Endothelial cell of umbilical vein (primary cell): Measurements from ENCODE around the gene MRPL33. TPM values are rescaled to one million over a fixed set of nuclear protein-coding genes. Genes with fewer than 3 reads are reported as not detected.

Experiments
- Bru-seq: library from RNA; stranded (reverse); fragments of 400-500 nt; gene quantifications from one replicate; lab custom pipeline; 2021; lab: Mats Ljungman, UMichigan
- BruChase-seq, 2 experiments: library from RNA; stranded (reverse); fragments of 400-500 nt; gene quantifications; one replicate each; lab custom pipeline; 2021; lab: Mats Ljungman, UMichigan
- BruUV-seq: library from RNA; stranded (reverse); fragments of 400-500 nt; replicated peaks from 2 replicates; lab custom pipeline; 2021; lab: Mats Ljungman, UMichigan
- CTCF ChIA-PET: fragments of 300-600, 350-600 bp; sonication (Branson Sonifier 250); formaldehyde crosslinking; loops from one replicate; lab custom pipeline; 2021; ENCODE audit warnings: antibody characterized with exemption, inconsistent platforms; lab: Charles Lee
- POLR2A ChIA-PET: fragments of 300-600, 350-600 bp; sonication (Branson Sonifier 250); formaldehyde crosslinking; loops from one replicate; lab custom pipeline; 2021; ENCODE audit warnings: antibody characterized with exemption, inconsistent platforms; lab: Charles Lee
- DNase-seq: peaks from one replicate; pipeline ENCODE4 v3.0.0-alpha.2; 2011; ENCODE audit warnings: low read depth, low spot score
- FAIRE-seq: peaks from 2 replicates; lab custom pipeline; 2011; peaks lifted over from hg19 to GRCh38; lab: Jason Lieb, UNC
- H2AFZ ChIP-seq: 2 replicates; pipeline ENCODE4 v1.6.0; 2012; ENCODE audit warnings: low read depth, low read length, control low read depth, inconsistent platforms
- H3K27ac ChIP-seq: 2 replicates; pipeline ENCODE4 v1.5.1; 2011; ENCODE audit warnings: low read depth, mild to moderate bottlenecking, control low read depth, low read length, moderate library complexity; ENCODE audit not compliant: insufficient read depth
- H3K27me3 ChIP-seq, 2 experiments: 2 replicates each; pipeline versions ENCODE4 v1.6.0 to v1.6.1; 2011; ENCODE audit warnings: low read length in 2 of 2, mixed read lengths in 1 of 2; ENCODE audit not compliant: control insufficient read depth in 2 of 2, insufficient read depth in 2 of 2
- H3K36me3 ChIP-seq, 2 experiments: 2 replicates in 1 of 2; 3 replicates in 1 of 2; pipeline ENCODE4 v1.5.1; 2011; ENCODE audit warnings: low read length in 2 of 2, mild to moderate bottlenecking in 1 of 2, moderate library complexity in 1 of 2; ENCODE audit not compliant: control insufficient read depth in 2 of 2, insufficient read depth in 2 of 2; ENCODE audit errors: extremely low read depth in 1 of 2
- H3K4me1 ChIP-seq: 3 replicates; pipeline ENCODE4 v1.5.1; 2011; ENCODE audit warnings: mild to moderate bottlenecking, low read length; ENCODE audit not compliant: control insufficient read depth, insufficient read depth; ENCODE audit errors: extremely low read depth
- H3K4me2 ChIP-seq: 2 replicates; pipeline ENCODE4 v1.6.1; 2011; ENCODE audit warnings: low read length, control low read depth, mixed read lengths; ENCODE audit not compliant: insufficient read depth
- H3K4me3 ChIP-seq, 3 experiments: fragments of 200-600 bp in 1 of 3; sonication (generic), shearing (Covaris generic) in 1 of 3; replicated peaks in 1 of 3; 2 replicates each; pipeline ENCODE4 v1.5.1; 2011 to 2016; ENCODE audit warnings: control low read depth in 3 of 3, low read length in 3 of 3, mild to moderate bottlenecking in 2 of 3, inconsistent platforms in 1 of 3, low read depth in 1 of 3, moderate library complexity in 1 of 3; ENCODE audit not compliant: insufficient read depth in 1 of 3
- H3K79me2 ChIP-seq: 2 replicates; pipeline ENCODE4 v1.6.0; 2012; ENCODE audit warnings: low read length, inconsistent platforms; ENCODE audit not compliant: control insufficient read depth, insufficient read depth
- H3K9ac ChIP-seq: replicated peaks from 2 replicates; pipeline ENCODE3; 2011; ENCODE audit warnings: low read length, control low read depth; ENCODE audit not compliant: insufficient read depth; ENCODE audit errors: extremely low read depth
- H3K9me1 ChIP-seq: replicated peaks from 3 replicates; pipeline ENCODE4 v1.6.0; 2011; ENCODE audit warnings: mild to moderate bottlenecking, low read length; ENCODE audit not compliant: control insufficient read depth, insufficient read depth; ENCODE audit errors: extremely low read depth
- H3K9me3 ChIP-seq: replicated peaks from 2 replicates; pipeline ENCODE4 v1.5.1; 2012; ENCODE audit warnings: low read length, inconsistent platforms; ENCODE audit not compliant: control insufficient read depth, insufficient read depth
- H4K20me1 ChIP-seq: replicated peaks from 2 replicates; pipeline ENCODE3; 2011; ENCODE audit warnings: mild to moderate bottlenecking, low read length; ENCODE audit not compliant: control insufficient read depth, insufficient read depth; ENCODE audit errors: extremely low read depth
- POLR2A ChIP-seq: IDR thresholded peaks from 2 replicates; pipeline ENCODE4 v1.6.1; 2012; ENCODE audit warnings: low read depth, mild to moderate bottlenecking, control low read depth, low read length
- POLR2AphosphoS5 ChIP-seq: IDR thresholded peaks from 2 replicates; pipeline ENCODE4 v1.6.1; 2012; ENCODE audit warnings: low read depth, mild to moderate bottlenecking, control low read depth, low read length, moderate library complexity; ENCODE audit not compliant: insufficient read depth
- dilution Hi-C: fragments of 300-500 bp; cut with MboI; formaldehyde crosslinking; loops from one replicate; pipeline ENCODE4 v1.15.0; 2019; ENCODE audit warnings: low sequenced_read_pairs; ENCODE audit not compliant: extremely low pct_ligation_motif_present
- intact Hi-C: fragments of 100-400 bp; cut with micrococcal nuclease; formaldehyde crosslinking; loops from one replicate; pipeline ENCODE4 v1.10.0; 2022
- long read RNA-seq: library from polyadenylated mRNA; stranded (forward); transcript quantifications from one replicate; pipeline ENCODE4 v2.0.0, GENCODE V29; 2021
- polyA minus RNA-seq, 3 experiments: library from RNA; depleted of rRNA, polyadenylated mRNA; stranded (reverse); fragments of >200 nt; gene quantifications; 1 replicate in 1 of 3; 2 replicates in 2 of 3; pipeline ENCODE4 v1.2.3, GENCODE V29; 2011
- polyA plus RNA-seq, 4 experiments: library from polyadenylated mRNA; depleted of rRNA in 3 of 4; stranded (reverse) in 3 of 4; unstranded in 1 of 4; fragments of >200 nt; gene quantifications; 2 replicates each; pipeline versions ENCODE4 v1.2.1 to v1.2.3, GENCODE V29; 2011 to 2012; ENCODE audit warnings: missing spikeins in 1 of 4
- total RNA-seq: library from RNA; stranded (reverse); gene quantifications from 2 replicates; pipeline ENCODE4 v1.2.3, GENCODE V29; 2021
- TF ChIP-seq, protein P1 (sequence below): IDR thresholded peaks from 2 replicates; pipeline ENCODE4 v1.6.1; 2011; ENCODE audit not compliant: insufficient read depth, insufficient read length

The MRPL33 gene
- total RNA-seq (96.7 and 97.4 TPM in 2 replicates), polyA plus RNA-seq (22.7 and 36.1 TPM in 2 replicates), polyA minus RNA-seq (4.9 and 9.9 TPM in 2 replicates), Bru-seq, nascent RNA (percentile 95 among the genes with signal in this experiment), BruChase-seq, experiment 1, labeled RNA remaining after a 6-hour chase (percentile 87 among the genes with signal in this experiment), BruChase-seq, experiment 2, labeled RNA remaining after a 2-hour chase (percentile 85 among the genes with signal in this experiment)
- 94.7 and 104 TPM in 2 replicates for polyA plus RNA-seq (2011; cell fraction: cytosol; rRNA removed)
- polyA plus RNA-seq (2011; cell fraction: nucleus; rRNA removed): 30.5 and 49.8 TPM in 2 replicates
- polyA plus RNA-seq (2012): 202 and 208 TPM in 2 replicates
- polyA minus RNA-seq (2011; cell fraction: cytosol; rRNA and poly(A)+ RNA removed): 10.2 TPM
- 10.6 and 10.7 TPM in 2 replicates for polyA minus RNA-seq (2011; cell fraction: nucleus; rRNA and poly(A)+ RNA removed)
- long read RNA-seq, transcript MRPL33-201 (4 exons, 518 nt): minor isoform, 213 of 636 reads
- long read RNA-seq, transcript MRPL33-202 (3 exons, 404 nt): major isoform, 315 of 636 reads
- long read RNA-seq, partial matches to known transcripts: 6 of 636 reads
- long read RNA-seq, other reads (novel, unspliced or antisense): 98 of 636 reads

- peak within 1 kb of the TSS; percentile 81 for H2AFZ ChIP-seq
- peaks cover 0 to 3% of the 10 kb centered on the region in 2 experiments for H3K36me3 ChIP-seq
- peak within 1 kb of the TSS; percentile 90 for H3K27ac ChIP-seq
- no peaks in the 10 kb centered on the region for H4K20me1 ChIP-seq
- DNase-seq (peak; percentile 93), FAIRE-seq (peak; percentile 85)
- H3K27me3 ChIP-seq: no peaks in the 10 kb centered on the region
- ChIA-PET POLR2A (no interaction called here), CTCF (interaction anchor here (1.0 to 1.9 kb wide), 5 partner anchors 21 to 681 kb away, joined by 3 to 10 read pairs (median 4); no protein-coding TSS in a partner anchor)
- H3K9ac ChIP-seq: peak within 1 kb of the TSS; percentile 97
- dilution Hi-C loops: no loop called here
- intact Hi-C loops: loop anchor here (1.0 to 10.0 kb wide), 4 partner anchors 119 to 621 kb away; partner anchors contain the start of genes BABAM2, FOSL2 and RBKS
- TSS peak; percentile 57 for BruUV-seq
- TF ChIP-seq POLR2AphosphoS5 (peak; percentile 90), POLR2A (peak; percentile 90)
- TF ChIP-seq, protein P1, sequence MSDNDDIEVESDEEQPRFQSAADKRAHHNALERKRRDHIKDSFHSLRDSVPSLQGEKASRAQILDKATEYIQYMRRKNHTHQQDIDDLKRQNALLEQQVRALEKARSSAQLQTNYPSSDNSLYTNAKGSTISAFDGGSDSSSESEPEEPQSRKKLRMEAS: no peak
- peak within 1 kb of the TSS; percentile 91 to 95 (median 95) for H3K4me3 ChIP-seq
- H3K4me2 ChIP-seq: peak within 1 kb of the TSS; percentile 98
- peaks cover 47% of the 10 kb centered on the region for H3K79me2 ChIP-seq
- H3K9me3 ChIP-seq: no peaks in the 10 kb centered on the region
- H3K4me1 ChIP-seq: peaks cover 25% of the 10 kb centered on the region
- H3K9me1 ChIP-seq: no peaks in the 10 kb centered on the region
Observed at GRCh38 chr2:27771548-27772335, at the start of gene MRPL33. MRPL33 (plus strand) TSS chr2:27771719; CDS start chr2:27771778, 59 bp downstream.
